Measurements from ENCODE around the gene ARHGAP4. TPM values are rescaled to one million over a fixed set of nuclear protein-coding genes. Genes with fewer than 3 reads are reported as not detected.

ARHGAP4 gene
- total RNA-seq, 2 donors from 2014 or later, result 7.6 to 8.9 TPM

DNA sequence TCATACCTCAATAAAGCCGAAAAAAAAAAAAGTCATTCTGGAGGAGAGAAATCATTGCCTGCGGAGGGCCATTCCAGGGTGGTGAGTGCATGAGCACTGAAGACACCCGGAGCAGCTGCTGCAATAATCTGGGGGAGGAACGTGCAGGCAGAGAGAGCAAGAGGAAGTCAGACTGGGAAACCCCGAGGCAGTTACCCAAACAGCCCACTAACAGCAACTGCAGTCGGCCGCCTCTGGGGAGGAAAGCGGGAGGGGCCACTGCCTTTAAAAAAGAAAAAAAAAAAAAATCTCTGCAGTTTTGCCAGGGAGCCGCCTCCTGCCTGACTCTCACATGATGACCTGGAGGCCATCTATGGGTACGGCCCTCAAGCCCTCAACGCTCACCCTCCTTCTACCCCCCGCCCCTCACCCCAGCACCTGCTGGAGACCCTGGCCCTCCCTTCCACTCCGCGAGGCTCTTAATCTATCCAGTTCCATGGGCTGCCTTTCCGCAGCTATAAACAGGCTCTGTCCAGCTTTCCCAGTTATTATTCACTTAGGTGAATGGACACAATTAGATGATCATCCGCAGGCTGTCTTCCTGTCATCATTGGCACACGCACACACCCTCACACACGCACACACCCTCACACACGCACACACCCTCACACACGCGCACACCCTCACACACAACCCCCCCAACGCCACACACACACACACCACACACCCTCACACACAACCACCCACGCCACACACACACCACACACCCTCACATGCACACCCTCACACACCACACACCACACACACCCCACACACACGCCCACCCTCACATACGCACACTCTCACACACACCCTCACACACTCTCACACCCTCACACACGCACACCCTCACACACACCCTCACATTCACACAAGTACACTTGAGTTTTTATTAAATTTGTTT is 25.0 kb downstream of the ARHGAP4 start:
- TF ChIP-seq CTCF (IDR thresholded peaks at IDR 0.05), result no peak
- no peaks in the 10 kb centered on the region for H3K36me3 ChIP-seq
- H3K27ac ChIP-seq, result no peak overlapping the region
- H3K27me3 ChIP-seq, result no peaks in the 10 kb centered on the region
- peaks cover 0 to 11% of the 10 kb centered on the region in 2 donors for H3K9me3 ChIP-seq
- no peak for DNase-seq (ENCODE audit: low spot score)
- H3K4me1 ChIP-seq, result peaks cover 0 to 23% of the 10 kb centered on the region in 2 donors
- no peak overlapping the region for H3K4me3 ChIP-seq

DNA sequence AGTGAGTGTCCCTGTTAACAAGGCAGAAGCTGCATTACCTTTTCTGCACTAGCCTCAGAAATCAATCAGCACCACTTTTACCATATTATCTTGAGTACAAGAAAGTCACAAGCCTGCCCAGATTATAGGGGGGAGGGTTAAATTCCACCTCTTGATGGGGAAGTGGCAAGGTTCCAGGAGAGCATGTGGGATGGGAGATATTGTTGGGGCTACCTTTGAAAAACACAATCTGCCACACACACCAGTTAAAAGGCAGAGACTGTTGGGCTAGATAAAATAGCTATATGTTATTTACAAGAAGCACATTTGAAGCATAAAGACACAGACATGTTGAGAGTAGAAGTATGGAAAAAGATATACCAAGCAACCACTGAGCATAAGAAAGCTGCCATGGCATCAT is 28.2 kb downstream of the ARHGAP4 start:
- Histone ChIP-seq H3K4me3 (no peak overlapping the region), H3K27me3 (no peaks in the 10 kb centered on the region), H3K36me3 (no peaks in the 10 kb centered on the region), H3K4me1 (peaks cover 0 to 22% of the 10 kb centered on the region in 2 donors), H3K27ac (no peak overlapping the region), H3K9me3 (peaks cover 0 to 20% of the 10 kb centered on the region in 2 donors)
- DNase-seq (ENCODE audit: low spot score), result no peak
- TF ChIP-seq CTCF (IDR thresholded peaks at IDR 0.05), result no peak

GRCh38 chrX:153889123-153889522 is 36.9 kb downstream of the ARHGAP4 start:
- Histone ChIP-seq H3K27me3 (peaks cover 15 to 24% of the 10 kb centered on the region in 2 donors), H3K9me3 (no peaks in the 10 kb centered on the region), H3K27ac (no peak overlapping the region), H3K4me3 (no peak overlapping the region), H3K36me3 (no peaks in the 10 kb centered on the region), H3K4me1 (peaks cover 0 to 7% of the 10 kb centered on the region in 2 donors)
- no peak for DNase-seq (ENCODE audit: low spot score)
- no peak for TF ChIP-seq CTCF (IDR thresholded peaks at IDR 0.05)

DNA sequence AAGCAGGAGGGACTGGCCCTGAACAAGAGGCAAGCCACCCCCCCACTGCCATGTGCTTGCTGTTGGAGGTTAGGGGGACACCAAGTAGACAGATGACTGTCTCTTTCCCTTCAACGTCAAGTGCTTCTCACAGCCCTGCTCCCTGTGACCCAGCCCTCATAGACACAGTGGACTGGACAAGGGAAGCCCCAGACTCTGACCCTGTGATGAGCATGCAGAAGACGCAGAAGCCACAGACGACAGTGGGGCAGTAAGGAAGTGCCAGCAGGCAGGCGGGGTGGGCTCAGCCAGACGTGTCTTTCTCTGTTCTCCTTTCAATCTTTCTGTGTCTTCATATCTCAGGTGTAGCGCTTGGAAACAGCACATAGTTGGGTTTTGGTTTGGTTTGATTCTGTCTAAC is 37.7 kb downstream of the ARHGAP4 start:
- no peaks in the 10 kb centered on the region for H3K9me3 ChIP-seq
- DNase-seq (ENCODE audit: low spot score), result no peak
- peaks cover 15 to 29% of the 10 kb centered on the region in 2 donors for H3K27me3 ChIP-seq
- peaks cover 0 to 7% of the 10 kb centered on the region in 2 donors for H3K4me1 ChIP-seq
- H3K27ac ChIP-seq, result no peak overlapping the region
- H3K4me3 ChIP-seq, result no peak overlapping the region
- TF ChIP-seq CTCF (IDR thresholded peaks at IDR 0.05), result no peak
- no peaks in the 10 kb centered on the region for H3K36me3 ChIP-seq

DNA sequence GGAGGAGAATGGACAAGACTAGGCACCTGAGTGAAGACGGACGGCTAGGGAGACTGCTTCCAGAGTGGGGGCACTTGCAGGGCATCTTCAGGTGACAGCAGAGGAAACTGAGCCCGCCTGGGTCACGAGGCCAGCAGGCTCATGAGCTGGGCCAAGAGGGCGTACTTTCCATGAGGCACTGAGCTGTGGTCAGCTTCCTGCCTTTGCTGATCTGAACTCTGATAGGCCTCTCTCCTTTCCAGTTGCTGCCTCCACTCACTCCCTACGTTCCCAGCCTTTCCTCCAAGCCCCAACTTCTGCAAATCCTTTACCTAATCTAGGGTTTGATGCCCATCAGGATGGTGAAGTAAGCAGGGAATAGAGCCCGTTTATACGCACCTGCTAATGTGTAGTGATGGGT is 38.7 kb downstream of the ARHGAP4 start:
- Histone ChIP-seq H3K27ac (no peak overlapping the region), H3K27me3 (peaks cover 15 to 29% of the 10 kb centered on the region in 2 donors)
- no peak for TF ChIP-seq CTCF (IDR thresholded peaks at IDR 0.05)

More for the DNA sequence above, 38.7 kb downstream of the ARHGAP4 start:
- Histone ChIP-seq H3K4me1 (peaks cover 0 to 7% of the 10 kb centered on the region in 2 donors), H3K4me3 (no peak overlapping the region), H3K36me3 (no peaks in the 10 kb centered on the region), H3K9me3 (no peaks in the 10 kb centered on the region)
- DNase-seq (ENCODE audit: low spot score), result no peak

Data from right atrium auricular region (tissue), 2 donors.